ENCODE measurements around the gene SYNE1.

- TF ChIP-seq, protein P1, sequence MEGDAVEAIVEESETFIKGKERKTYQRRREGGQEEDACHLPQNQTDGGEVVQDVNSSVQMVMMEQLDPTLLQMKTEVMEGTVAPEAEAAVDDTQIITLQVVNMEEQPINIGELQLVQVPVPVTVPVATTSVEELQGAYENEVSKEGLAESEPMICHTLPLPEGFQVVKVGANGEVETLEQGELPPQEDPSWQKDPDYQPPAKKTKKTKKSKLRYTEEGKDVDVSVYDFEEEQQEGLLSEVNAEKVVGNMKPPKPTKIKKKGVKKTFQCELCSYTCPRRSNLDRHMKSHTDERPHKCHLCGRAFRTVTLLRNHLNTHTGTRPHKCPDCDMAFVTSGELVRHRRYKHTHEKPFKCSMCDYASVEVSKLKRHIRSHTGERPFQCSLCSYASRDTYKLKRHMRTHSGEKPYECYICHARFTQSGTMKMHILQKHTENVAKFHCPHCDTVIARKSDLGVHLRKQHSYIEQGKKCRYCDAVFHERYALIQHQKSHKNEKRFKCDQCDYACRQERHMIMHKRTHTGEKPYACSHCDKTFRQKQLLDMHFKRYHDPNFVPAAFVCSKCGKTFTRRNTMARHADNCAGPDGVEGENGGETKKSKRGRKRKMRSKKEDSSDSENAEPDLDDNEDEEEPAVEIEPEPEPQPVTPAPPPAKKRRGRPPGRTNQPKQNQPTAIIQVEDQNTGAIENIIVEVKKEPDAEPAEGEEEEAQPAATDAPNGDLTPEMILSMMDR (IDR thresholded peaks at IDR 0.05), result no peak
- no peak for TF ChIP-seq ZNF219 (CRISPR knock-in tag; IDR thresholded peaks at IDR 0.05; ENCODE audit: borderline replicate concordance)
- TF ChIP-seq ZNF423 (CRISPR knock-in tag; IDR thresholded peaks at IDR 0.05), result no peak
- no peak for TF ChIP-seq ZNF263 (CRISPR knock-in tag; IDR thresholded peaks at IDR 0.05; ENCODE audit: low read depth)
- TF ChIP-seq CREM (CRISPR knock-in tag; IDR thresholded peaks at IDR 0.05), result no peak
- TF ChIP-seq, protein P2, sequence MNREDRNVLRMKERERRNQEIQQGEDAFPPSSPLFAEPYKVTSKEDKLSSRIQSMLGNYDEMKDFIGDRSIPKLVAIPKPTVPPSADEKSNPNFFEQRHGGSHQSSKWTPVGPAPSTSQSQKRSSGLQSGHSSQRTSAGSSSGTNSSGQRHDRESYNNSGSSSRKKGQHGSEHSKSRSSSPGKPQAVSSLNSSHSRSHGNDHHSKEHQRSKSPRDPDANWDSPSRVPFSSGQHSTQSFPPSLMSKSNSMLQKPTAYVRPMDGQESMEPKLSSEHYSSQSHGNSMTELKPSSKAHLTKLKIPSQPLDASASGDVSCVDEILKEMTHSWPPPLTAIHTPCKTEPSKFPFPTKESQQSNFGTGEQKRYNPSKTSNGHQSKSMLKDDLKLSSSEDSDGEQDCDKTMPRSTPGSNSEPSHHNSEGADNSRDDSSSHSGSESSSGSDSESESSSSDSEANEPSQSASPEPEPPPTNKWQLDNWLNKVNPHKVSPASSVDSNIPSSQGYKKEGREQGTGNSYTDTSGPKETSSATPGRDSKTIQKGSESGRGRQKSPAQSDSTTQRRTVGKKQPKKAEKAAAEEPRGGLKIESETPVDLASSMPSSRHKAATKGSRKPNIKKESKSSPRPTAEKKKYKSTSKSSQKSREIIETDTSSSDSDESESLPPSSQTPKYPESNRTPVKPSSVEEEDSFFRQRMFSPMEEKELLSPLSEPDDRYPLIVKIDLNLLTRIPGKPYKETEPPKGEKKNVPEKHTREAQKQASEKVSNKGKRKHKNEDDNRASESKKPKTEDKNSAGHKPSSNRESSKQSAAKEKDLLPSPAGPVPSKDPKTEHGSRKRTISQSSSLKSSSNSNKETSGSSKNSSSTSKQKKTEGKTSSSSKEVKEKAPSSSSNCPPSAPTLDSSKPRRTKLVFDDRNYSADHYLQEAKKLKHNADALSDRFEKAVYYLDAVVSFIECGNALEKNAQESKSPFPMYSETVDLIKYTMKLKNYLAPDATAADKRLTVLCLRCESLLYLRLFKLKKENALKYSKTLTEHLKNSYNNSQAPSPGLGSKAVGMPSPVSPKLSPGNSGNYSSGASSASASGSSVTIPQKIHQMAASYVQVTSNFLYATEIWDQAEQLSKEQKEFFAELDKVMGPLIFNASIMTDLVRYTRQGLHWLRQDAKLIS (CRISPR knock-in tag; IDR thresholded peaks at IDR 0.05; ENCODE audit: borderline replicate concordance), result no peak
- TF ChIP-seq, protein P3, sequence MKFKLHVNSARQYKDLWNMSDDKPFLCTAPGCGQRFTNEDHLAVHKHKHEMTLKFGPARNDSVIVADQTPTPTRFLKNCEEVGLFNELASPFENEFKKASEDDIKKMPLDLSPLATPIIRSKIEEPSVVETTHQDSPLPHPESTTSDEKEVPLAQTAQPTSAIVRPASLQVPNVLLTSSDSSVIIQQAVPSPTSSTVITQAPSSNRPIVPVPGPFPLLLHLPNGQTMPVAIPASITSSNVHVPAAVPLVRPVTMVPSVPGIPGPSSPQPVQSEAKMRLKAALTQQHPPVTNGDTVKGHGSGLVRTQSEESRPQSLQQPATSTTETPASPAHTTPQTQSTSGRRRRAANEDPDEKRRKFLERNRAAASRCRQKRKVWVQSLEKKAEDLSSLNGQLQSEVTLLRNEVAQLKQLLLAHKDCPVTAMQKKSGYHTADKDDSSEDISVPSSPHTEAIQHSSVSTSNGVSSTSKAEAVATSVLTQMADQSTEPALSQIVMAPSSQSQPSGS (CRISPR knock-in tag; IDR thresholded peaks at IDR 0.05; ENCODE audit: borderline replicate concordance, low read depth), result no peak
These were observed 542.9 kb downstream of the SYNE1 start for GRCh38 chr6:152094276-152094675.

Data from WTC11 (cell line).